ENCODE results near the gene RAB33B.
"Not testable (repeated sequence)": the region's sequence is repeated elsewhere in the genome, so short reads cannot be mapped to it uniquely, and the experiment has no call there.

Gene RAB33B

DNA sequence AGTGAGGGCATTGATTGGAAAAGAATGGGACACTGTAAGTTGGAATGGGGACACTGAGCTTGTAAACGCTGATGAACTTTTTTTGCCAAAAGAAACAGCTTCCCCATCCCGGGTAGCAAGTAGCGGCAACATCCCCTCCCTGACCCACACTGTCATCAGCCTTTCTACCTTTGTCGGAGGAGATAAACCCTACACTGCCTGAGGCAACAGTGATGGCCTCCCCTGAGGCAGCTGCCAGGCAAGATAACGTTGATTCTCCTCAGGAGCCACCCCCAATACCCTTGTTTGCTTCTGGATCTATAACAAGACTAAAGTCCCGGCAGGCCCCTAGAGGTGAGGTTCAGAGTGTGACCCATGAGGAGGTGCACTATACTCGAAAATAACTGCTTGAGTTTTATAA is 10.3 kb upstream of the RAB33B start:
- TF ChIP-seq TCF7L2 (IDR thresholded peaks at IDR 0.05; ENCODE audit: borderline replicate concordance, low read depth, low read length) (no peak), ZSCAN30 (tag by site-specific recombination; IDR thresholded peaks at IDR 0.05) (no peak), ZNF530 (tag by site-specific recombination; IDR thresholded peaks at IDR 0.05; ENCODE audit: low read depth) (no peak), ZNF704 (tag by site-specific recombination; IDR thresholded peaks at IDR 0.05) (no peak), ZNF610 (tag by site-specific recombination; IDR thresholded peaks at IDR 0.05; ENCODE audit: borderline replicate concordance) (no peak)
- POLR2A ChIA-PET: no interaction called here
- H3K27ac ChIP-seq (ENCODE audit: extremely low read depth, low read depth, low read length): no peak overlapping the region
- no peak overlapping the region for H3K4me3 ChIP-seq (ENCODE audit: low read depth, low read length)
- H3K36me3 ChIP-seq (ENCODE audit: control insufficient read depth in 2 of 2, insufficient read depth in 1 of 2, low read length in 2 of 2): no peaks in the 10 kb centered on the region
- CTCF ChIA-PET: no interaction called here
- no peaks in the 10 kb centered on the region for H3K4me1 ChIP-seq (ENCODE audit: control insufficient read depth, insufficient read depth, low read length)
- H3K9me3 ChIP-seq (ENCODE audit: control insufficient read depth, insufficient read depth, low read depth, low read length): no peaks in the 10 kb centered on the region

DNA sequence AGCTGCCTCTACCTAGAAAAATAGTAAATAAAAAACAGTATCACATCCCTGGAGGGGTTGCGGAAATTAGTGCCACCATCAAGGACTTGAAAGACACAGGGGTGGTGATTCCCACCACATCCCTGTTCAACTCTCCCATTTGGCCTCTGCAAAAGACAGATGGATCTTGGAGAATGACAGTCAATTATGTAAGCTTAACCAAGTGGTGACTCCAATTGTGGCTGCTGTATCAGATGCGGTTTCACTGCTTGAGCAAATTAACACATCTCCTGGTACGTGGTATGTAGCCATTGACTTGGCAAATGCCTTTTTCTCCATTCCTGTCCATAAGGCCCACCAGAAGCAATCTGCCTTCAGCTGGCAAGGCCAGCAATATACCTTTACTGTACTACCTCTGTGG is 9.0 kb upstream of the RAB33B start:
- POLR2A ChIA-PET; H3K4me1 ChIP-seq (ENCODE audit: control insufficient read depth, insufficient read depth, low read length); H3K27ac ChIP-seq (ENCODE audit: extremely low read depth, low read depth, low read length); CTCF ChIA-PET; H3K9me3 ChIP-seq (ENCODE audit: control insufficient read depth, insufficient read depth, low read depth, low read length); H3K4me3 ChIP-seq (ENCODE audit: low read depth, low read length); H3K36me3 ChIP-seq (ENCODE audit: control insufficient read depth in 2 of 2, insufficient read depth in 1 of 2, low read length in 2 of 2): not testable (repeated sequence)
- TF ChIP-seq ZNF157 (tag by site-specific recombination; IDR thresholded peaks at IDR 0.05): peak; percentile 82

DNA sequence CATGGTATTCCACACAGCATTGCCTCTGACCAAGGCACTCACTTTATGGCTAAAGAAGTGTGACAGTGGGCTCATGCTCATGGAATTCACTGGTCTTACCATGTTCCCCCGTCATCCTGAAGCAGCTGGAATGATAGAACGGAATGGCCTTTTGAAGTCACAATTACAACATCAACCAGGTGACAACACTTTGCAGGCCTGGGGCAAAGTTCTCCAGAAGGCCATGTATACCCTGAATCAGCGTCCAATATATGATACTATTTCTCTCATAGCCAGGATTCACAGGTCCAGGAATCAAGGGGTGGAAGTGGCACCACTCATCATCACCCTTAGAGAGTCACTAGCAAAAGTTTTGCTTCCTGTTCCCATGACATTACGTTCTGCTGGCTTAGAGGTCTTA is 6.8 kb upstream of the RAB33B start:
- H3K4me1 ChIP-seq (ENCODE audit: control insufficient read depth, insufficient read depth, low read length); POLR2A ChIA-PET; H3K36me3 ChIP-seq (ENCODE audit: control insufficient read depth in 2 of 2, insufficient read depth in 1 of 2, low read length in 2 of 2); H3K4me3 ChIP-seq (ENCODE audit: low read depth, low read length); H3K27ac ChIP-seq (ENCODE audit: extremely low read depth, low read depth, low read length); CTCF ChIA-PET; H3K9me3 ChIP-seq (ENCODE audit: control insufficient read depth, insufficient read depth, low read depth, low read length): not testable (repeated sequence)

GRCh38 chr4:139450586-139450985 is 3.3 kb upstream of the RAB33B start:
- Histone ChIP-seq H3K27ac (ENCODE audit: extremely low read depth, low read depth, low read length) (no peak overlapping the region), H3K4me1 (ENCODE audit: control insufficient read depth, insufficient read depth, low read length) (no peaks in the 10 kb centered on the region), H3K36me3 (ENCODE audit: control insufficient read depth in 2 of 2, insufficient read depth in 1 of 2, low read length in 2 of 2) (peaks cover 0 to 4% of the 10 kb centered on the region in 2 experiments; a peak in 1 of 3 replicates), H3K4me3 (ENCODE audit: low read depth, low read length) (no peak overlapping the region), H3K9me3 (ENCODE audit: control insufficient read depth, insufficient read depth, low read depth, low read length) (no peaks in the 10 kb centered on the region)
- ChIA-PET POLR2A (interaction anchor here (0.7 kb wide), 1 partner anchor 274 kb away, joined by 4 read pairs; no protein-coding TSS in a partner anchor), CTCF (no interaction called here)
- no peak for TF ChIP-seq ZNF548 (tag by site-specific recombination; IDR thresholded peaks at IDR 0.05)

DNA sequence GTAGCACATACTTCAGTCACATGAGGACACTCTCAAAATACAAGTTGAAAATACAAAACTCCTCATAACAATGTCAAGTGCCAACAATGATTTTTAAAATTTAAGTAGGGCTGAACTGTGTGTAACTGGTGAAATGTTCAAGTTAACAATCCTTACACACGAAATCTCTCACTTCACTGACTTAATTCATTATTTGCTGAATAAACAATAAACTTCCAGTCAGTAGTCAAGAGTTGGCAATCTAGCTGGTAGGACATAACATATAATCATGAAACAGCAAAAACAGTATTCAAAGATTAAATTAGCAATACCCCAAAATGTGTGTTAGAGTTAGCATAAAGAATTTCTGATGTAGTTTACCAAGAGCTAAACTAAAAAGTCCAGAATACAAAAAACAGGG is 1.9 kb upstream of the RAB33B start:
- Histone ChIP-seq H3K4me1 (ENCODE audit: control insufficient read depth, insufficient read depth, low read length) (no peaks in the 10 kb centered on the region), H3K36me3 (ENCODE audit: control insufficient read depth in 2 of 2, insufficient read depth in 1 of 2, low read length in 2 of 2) (peaks cover 0 to 4% of the 10 kb centered on the region in 2 experiments; a peak in 1 of 3 replicates), H3K27ac (ENCODE audit: extremely low read depth, low read depth, low read length) (no peak overlapping the region), H3K9me3 (ENCODE audit: control insufficient read depth, insufficient read depth, low read depth, low read length) (no peaks in the 10 kb centered on the region), H3K4me3 (ENCODE audit: low read depth, low read length) (no peak overlapping the region)
- TF ChIP-seq ZNF664 (tag by site-specific recombination; IDR thresholded peaks at IDR 0.05): no peak
- no peak for TF ChIP-seq ZNF391 (tag by site-specific recombination; IDR thresholded peaks at IDR 0.05; ENCODE audit: borderline replicate concordance, low read depth)
- TF ChIP-seq ZNF560 (tag by site-specific recombination; IDR thresholded peaks at IDR 0.05; ENCODE audit: borderline replicate concordance): no peak
- no peak for TF ChIP-seq SCRT2 (tag by site-specific recombination; IDR thresholded peaks at IDR 0.05)
- no peak for TF ChIP-seq ZNF792 (tag by site-specific recombination; IDR thresholded peaks at IDR 0.05)
- TF ChIP-seq, protein P1, sequence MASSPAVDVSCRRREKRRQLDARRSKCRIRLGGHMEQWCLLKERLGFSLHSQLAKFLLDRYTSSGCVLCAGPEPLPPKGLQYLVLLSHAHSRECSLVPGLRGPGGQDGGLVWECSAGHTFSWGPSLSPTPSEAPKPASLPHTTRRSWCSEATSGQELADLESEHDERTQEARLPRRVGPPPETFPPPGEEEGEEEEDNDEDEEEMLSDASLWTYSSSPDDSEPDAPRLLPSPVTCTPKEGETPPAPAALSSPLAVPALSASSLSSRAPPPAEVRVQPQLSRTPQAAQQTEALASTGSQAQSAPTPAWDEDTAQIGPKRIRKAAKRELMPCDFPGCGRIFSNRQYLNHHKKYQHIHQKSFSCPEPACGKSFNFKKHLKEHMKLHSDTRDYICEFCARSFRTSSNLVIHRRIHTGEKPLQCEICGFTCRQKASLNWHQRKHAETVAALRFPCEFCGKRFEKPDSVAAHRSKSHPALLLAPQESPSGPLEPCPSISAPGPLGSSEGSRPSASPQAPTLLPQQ (tag by site-specific recombination; IDR thresholded peaks at IDR 0.05): no peak
- no peak for TF ChIP-seq ZNF596 (tag by site-specific recombination; IDR thresholded peaks at IDR 0.05)
- TF ChIP-seq ZNF221 (tag by site-specific recombination; IDR thresholded peaks at IDR 0.05; ENCODE audit: borderline replicate concordance): no peak
- ChIA-PET POLR2A (no interaction called here), CTCF (interaction anchor here (0.6 kb wide), 1 partner anchor 422 kb away, joined by 4 read pairs; no protein-coding TSS in a partner anchor)
